Nephron progenitor cell (in vitro differentiated cells): ENCODE data around the gene ROBO2.

Source experiments
- DNase-seq: peaks from one replicate; pipeline ENCODE4 v3.0.0; 2021
- H3K27ac Mint-ChIP-seq: 2 replicates; pipeline ENCODE4 v1.8.0; 2021; ENCODE audit warnings: mild to moderate bottlenecking, moderate library complexity, mixed read lengths
- H3K27me3 Mint-ChIP-seq: 2 replicates; pipeline ENCODE4 v1.8.0; 2021; ENCODE audit warnings: mild to moderate bottlenecking, low read depth, mixed read lengths; ENCODE audit not compliant: poor library complexity
- H3K36me3 Mint-ChIP-seq: 2 replicates; pipeline ENCODE4 v1.8.0; 2021; ENCODE audit warnings: low read depth, mixed read lengths
- H3K4me1 Mint-ChIP-seq: 2 replicates; pipeline ENCODE4 v1.8.0; 2021; ENCODE audit warnings: mixed read lengths
- H3K4me3 Mint-ChIP-seq: 2 replicates; pipeline ENCODE4 v1.8.0; 2021; ENCODE audit warnings: mild to moderate bottlenecking, moderate library complexity, mixed read lengths
- H3K9me3 Mint-ChIP-seq: 2 replicates; pipeline ENCODE4 v1.8.0; 2021; ENCODE audit warnings: mild to moderate bottlenecking, moderate library complexity, mixed read lengths
- TF ChIP-seq, protein P1 (sequence below): fragments of 200-600 bp; sonication (generic); IDR thresholded peaks from 2 replicates; pipeline ENCODE4 v1.5.0; 2021; ENCODE audit warnings: antibody characterized with exemption

ROBO2 gene

DNA sequence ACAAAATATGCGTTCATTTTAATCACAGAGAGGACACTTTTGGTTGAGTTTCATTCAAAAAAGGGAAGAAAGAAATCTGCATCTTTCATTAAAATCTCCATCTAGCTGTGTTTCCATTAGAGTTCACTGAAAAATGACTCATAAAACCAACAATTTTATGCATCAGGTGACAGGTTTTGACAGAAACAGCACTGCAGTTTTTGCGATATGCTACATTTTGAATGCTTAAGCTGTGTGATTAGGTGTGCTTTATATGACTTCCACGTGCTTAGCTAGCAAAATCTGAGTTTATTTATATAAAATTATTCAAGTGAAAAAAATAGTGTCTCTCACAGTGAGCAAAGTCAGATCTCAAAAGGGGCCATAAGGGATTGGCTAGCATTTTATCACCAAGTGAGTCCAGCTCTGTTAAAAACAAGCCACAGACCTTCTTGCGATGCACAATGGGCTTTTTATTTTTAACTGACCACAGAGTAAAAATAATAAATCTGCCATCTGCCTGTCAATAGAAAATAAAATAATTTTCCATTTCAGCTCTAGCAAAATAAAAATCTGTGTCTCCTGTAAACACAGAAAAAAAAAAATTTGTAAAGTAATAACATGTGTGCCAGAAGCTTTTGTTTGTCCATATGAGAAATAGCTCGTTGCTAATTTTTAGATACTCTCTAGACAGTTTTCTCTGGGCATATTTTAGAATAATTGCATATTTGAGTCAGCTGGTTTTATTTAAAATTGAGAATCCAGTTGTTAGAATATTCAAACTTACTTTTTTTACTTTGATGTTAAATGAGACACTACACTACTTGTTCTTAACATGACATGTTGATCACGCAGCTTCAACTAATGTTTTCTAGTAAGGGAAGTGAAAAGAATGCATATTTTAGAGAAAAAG, 409.8 kb downstream of the ROBO2 start:
- TF ChIP-seq, protein P1, sequence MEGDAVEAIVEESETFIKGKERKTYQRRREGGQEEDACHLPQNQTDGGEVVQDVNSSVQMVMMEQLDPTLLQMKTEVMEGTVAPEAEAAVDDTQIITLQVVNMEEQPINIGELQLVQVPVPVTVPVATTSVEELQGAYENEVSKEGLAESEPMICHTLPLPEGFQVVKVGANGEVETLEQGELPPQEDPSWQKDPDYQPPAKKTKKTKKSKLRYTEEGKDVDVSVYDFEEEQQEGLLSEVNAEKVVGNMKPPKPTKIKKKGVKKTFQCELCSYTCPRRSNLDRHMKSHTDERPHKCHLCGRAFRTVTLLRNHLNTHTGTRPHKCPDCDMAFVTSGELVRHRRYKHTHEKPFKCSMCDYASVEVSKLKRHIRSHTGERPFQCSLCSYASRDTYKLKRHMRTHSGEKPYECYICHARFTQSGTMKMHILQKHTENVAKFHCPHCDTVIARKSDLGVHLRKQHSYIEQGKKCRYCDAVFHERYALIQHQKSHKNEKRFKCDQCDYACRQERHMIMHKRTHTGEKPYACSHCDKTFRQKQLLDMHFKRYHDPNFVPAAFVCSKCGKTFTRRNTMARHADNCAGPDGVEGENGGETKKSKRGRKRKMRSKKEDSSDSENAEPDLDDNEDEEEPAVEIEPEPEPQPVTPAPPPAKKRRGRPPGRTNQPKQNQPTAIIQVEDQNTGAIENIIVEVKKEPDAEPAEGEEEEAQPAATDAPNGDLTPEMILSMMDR = no peak
- DNase-seq = no peak

DNA sequence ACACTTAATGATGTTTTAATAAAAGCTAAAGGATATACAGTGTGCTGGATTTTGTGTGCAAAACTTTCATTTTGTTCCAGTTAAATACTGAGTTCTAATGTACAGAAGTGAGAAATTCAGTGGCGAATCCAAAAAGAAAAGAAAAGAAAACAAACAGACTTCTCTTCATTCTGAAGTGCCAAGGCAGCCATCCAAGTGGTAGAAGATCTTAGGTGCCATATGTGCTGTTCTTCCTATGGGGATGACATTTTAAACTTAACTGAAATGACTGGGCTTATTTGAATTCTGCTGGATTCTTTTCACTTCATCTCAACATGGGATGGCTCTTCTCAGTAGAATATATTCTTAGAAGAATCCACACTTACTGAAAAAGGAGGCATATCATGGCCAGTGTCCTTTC, 416.5 kb downstream of the ROBO2 start:
- no peak for DNase-seq
- H3K36me3 Mint-ChIP-seq = no peaks in the 10 kb centered on the region
- TF ChIP-seq, protein P1 = no peak
- no peaks in the 10 kb centered on the region for H3K4me1 Mint-ChIP-seq
- H3K27ac Mint-ChIP-seq = no peak overlapping the region
- no peaks in the 10 kb centered on the region for H3K9me3 Mint-ChIP-seq
- H3K4me3 Mint-ChIP-seq = no peak overlapping the region
- no peaks in the 10 kb centered on the region for H3K27me3 Mint-ChIP-seq

More for the DNA sequence above, 409.8 kb downstream of the ROBO2 start:
- Mint-ChIP-seq H3K27me3 (no peaks in the 10 kb centered on the region), H3K4me1 (no peaks in the 10 kb centered on the region), H3K9me3 (no peaks in the 10 kb centered on the region), H3K27ac (no peak overlapping the region), H3K4me3 (no peak overlapping the region), H3K36me3 (no peaks in the 10 kb centered on the region)

DNA sequence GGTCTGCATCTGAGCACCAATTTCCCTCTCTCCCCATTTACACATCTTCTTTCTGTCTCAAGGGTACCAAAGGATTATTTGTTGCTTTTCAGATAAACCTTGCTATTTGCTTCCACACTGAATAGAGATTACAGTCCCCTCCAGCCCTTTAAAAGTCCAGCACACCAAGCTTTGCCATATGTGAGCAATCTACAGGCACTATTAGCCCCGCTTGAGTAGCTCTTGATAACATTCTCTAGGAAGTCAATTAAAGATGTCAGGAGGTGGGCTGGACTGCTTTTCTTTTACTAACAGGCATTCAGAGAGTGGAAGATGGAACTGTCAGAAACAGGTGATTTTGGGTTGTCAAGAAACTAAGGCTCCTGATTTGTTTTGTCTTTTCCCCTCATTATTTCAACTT, 417.0 kb downstream of the ROBO2 start:
- H3K4me1 Mint-ChIP-seq = no peaks in the 10 kb centered on the region
- H3K36me3 Mint-ChIP-seq = no peaks in the 10 kb centered on the region
- H3K4me3 Mint-ChIP-seq = no peak overlapping the region
- H3K27ac Mint-ChIP-seq = no peak overlapping the region
- DNase-seq = no peak
- H3K9me3 Mint-ChIP-seq = no peaks in the 10 kb centered on the region
- no peaks in the 10 kb centered on the region for H3K27me3 Mint-ChIP-seq
- TF ChIP-seq, protein P1 = no peak

DNA sequence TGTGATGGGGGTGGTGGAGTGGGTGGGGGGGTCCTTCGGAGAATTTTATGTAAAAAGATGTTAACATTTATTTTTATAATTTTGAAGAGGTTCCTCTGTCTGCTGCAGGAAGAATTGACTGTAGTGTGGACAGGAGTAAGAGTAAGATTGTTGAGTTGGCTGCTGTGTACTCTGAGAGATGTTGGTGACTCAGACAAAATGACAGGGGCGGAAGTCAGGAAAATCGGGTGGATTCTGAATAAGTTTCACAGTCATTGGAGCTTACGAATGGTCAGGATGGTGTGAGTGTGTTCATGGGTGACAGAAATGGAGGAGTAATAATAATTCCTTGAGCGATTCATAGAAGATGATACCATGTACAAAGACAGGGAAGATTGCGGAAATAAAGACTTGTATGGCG, 420.0 kb downstream of the ROBO2 start:
- Mint-ChIP-seq H3K4me3 (no peak overlapping the region), H3K27me3 (no peaks in the 10 kb centered on the region), H3K27ac (no peak overlapping the region), H3K9me3 (no peaks in the 10 kb centered on the region), H3K4me1 (no peaks in the 10 kb centered on the region), H3K36me3 (no peaks in the 10 kb centered on the region)
- DNase-seq = no peak
- TF ChIP-seq, protein P1 = no peak

DNA sequence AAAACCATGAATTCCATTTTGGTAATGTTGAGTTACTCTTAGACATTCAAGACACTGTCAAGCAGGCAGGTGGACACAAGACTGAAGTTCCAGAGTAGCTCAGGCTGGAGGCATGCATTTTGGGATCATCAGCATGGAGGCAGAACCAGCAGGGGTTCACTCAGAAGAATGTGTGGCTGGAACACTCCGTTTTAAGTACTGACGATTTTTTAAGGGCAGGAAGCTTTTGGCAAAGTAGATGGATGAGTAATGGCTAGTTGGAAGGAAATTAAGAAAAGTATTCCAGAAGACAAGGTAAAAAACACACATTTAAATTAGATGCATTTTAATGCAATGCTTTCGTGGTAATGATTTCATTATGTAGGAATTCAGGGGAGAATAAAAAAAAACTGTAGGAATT, 420.4 kb downstream of the ROBO2 start:
- no peaks in the 10 kb centered on the region for H3K4me1 Mint-ChIP-seq
- H3K9me3 Mint-ChIP-seq = no peaks in the 10 kb centered on the region
- H3K4me3 Mint-ChIP-seq = no peak overlapping the region
- H3K27me3 Mint-ChIP-seq = no peaks in the 10 kb centered on the region
- no peak for DNase-seq
- TF ChIP-seq, protein P1 = no peak
- H3K36me3 Mint-ChIP-seq = no peaks in the 10 kb centered on the region
- no peak overlapping the region for H3K27ac Mint-ChIP-seq

DNA sequence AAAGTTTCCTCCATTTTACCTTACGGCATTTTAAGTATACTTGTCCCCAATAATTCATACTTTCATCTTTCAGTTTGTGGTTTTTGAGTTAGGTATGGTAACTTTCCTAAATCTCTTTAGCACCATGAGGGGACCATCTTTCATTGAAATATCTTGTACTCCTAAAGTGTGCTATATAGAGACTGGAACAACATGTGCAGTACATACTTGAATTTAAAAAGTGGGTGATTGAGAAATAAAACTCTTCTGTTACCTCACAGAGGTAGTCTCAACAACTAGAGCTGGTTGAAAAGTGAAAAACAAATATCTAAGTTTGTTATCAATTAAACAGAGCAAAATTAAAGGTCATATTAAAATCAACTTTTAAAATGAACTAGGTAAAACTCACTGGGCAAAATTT, 423.1 kb downstream of the ROBO2 start:
- H3K27ac Mint-ChIP-seq = no peak overlapping the region
- TF ChIP-seq, protein P1 = no peak
- H3K9me3 Mint-ChIP-seq = no peaks in the 10 kb centered on the region
- DNase-seq = no peak
- H3K36me3 Mint-ChIP-seq = no peaks in the 10 kb centered on the region
- H3K4me1 Mint-ChIP-seq = no peaks in the 10 kb centered on the region
- no peak overlapping the region for H3K4me3 Mint-ChIP-seq
- H3K27me3 Mint-ChIP-seq = no peaks in the 10 kb centered on the region
